ENCODE measurements around the gene PRKAB2.
"Not testable (repeated sequence)": the region's sequence is repeated elsewhere in the genome, so short reads cannot be mapped to it uniquely, and the experiment has no call there.

Gene PRKAB2

GRCh38 chr1:147111381-147112130, 60.7 kb downstream of the PRKAB2 start:
- H3K9ac ChIP-seq = no peak overlapping the region
- H3K36me3 ChIP-seq = no peaks in the 10 kb centered on the region
- no peak overlapping the region for H3K27ac ChIP-seq
- H3K4me2 ChIP-seq = no peak overlapping the region
- no peak for TF ChIP-seq Cebpa-rat (IDR thresholded peaks at IDR 0.05)
- H3K4me3 ChIP-seq = no peak overlapping the region
- 0 out of 2 replicates have a peak, but pooled peaks cover 4% of the 10 kb centered on the region for H3K4me1 ChIP-seq
- H3K27me3 ChIP-seq = no peaks in the 10 kb centered on the region
- no peaks in the 10 kb centered on the region for H3K9me3 ChIP-seq
- no peaks in the 10 kb centered on the region for H4K20me1 ChIP-seq

- Histone ChIP-seq H3K4me3 (no peak overlapping the region), H3K36me3 (no peaks in the 10 kb centered on the region), H3K4me2 (no peak overlapping the region), H3K9ac (no peak overlapping the region), H3K27me3 (no peaks in the 10 kb centered on the region), H3K9me3 (no peaks in the 10 kb centered on the region), H4K20me1 (no peaks in the 10 kb centered on the region), H3K4me1 (0 out of 2 replicates have a peak, but pooled peaks cover 4% of the 10 kb centered on the region), H3K27ac (no peak overlapping the region)
- no peak for TF ChIP-seq Cebpa-rat (IDR thresholded peaks at IDR 0.05)
Measured at GRCh38 chr1:147110872-147111271, 61.4 kb downstream of the PRKAB2 start.

- Histone ChIP-seq H3K4me1 (0 out of 2 replicates have a peak, but pooled peaks cover 4% of the 10 kb centered on the region), H3K27me3 (no peaks in the 10 kb centered on the region), H4K20me1 (no peaks in the 10 kb centered on the region), H3K9ac (no peak overlapping the region), H3K27ac (no peak overlapping the region), H3K9me3 (no peaks in the 10 kb centered on the region), H3K4me2 (no peak overlapping the region), H3K36me3 (no peaks in the 10 kb centered on the region), H3K4me3 (no peak overlapping the region)
- TF ChIP-seq Cebpa-rat (IDR thresholded peaks at IDR 0.05) = no peak
Measured at GRCh38 chr1:147110434-147110833, 61.8 kb downstream of the PRKAB2 start.

GRCh38 chr1:147109762-147110161, 62.5 kb downstream of the PRKAB2 start:
- no peak for TF ChIP-seq Cebpa-rat (IDR thresholded peaks at IDR 0.05)
- Histone ChIP-seq H3K27ac (no peak overlapping the region), H3K36me3 (no peaks in the 10 kb centered on the region), H4K20me1 (no peaks in the 10 kb centered on the region), H3K9ac (no peak overlapping the region), H3K27me3 (no peaks in the 10 kb centered on the region), H3K4me3 (no peak overlapping the region), H3K4me2 (no peak overlapping the region), H3K4me1 (0 out of 2 replicates have a peak, but pooled peaks cover 4% of the 10 kb centered on the region), H3K9me3 (no peaks in the 10 kb centered on the region)

- 0 out of 2 replicates have a peak, but pooled peaks cover 4% of the 10 kb centered on the region for H3K4me1 ChIP-seq
- no peaks in the 10 kb centered on the region for H4K20me1 ChIP-seq
- H3K27ac ChIP-seq = no peak overlapping the region
- H3K4me3 ChIP-seq = no peak overlapping the region
- no peak for TF ChIP-seq Cebpa-rat (IDR thresholded peaks at IDR 0.05)
- no peak overlapping the region for H3K9ac ChIP-seq
- no peak overlapping the region for H3K4me2 ChIP-seq
- H3K27me3 ChIP-seq = no peaks in the 10 kb centered on the region
- no peaks in the 10 kb centered on the region for H3K36me3 ChIP-seq
- H3K9me3 ChIP-seq = no peaks in the 10 kb centered on the region
Measured at GRCh38 chr1:147109041-147109440, 63.2 kb downstream of the PRKAB2 start.

- not testable (repeated sequence) for H4K20me1 ChIP-seq, H3K27me3 ChIP-seq, H3K27ac ChIP-seq, H3K9ac ChIP-seq, H3K4me2 ChIP-seq, H3K4me3 ChIP-seq, H3K9me3 ChIP-seq, H3K36me3 ChIP-seq
- H3K4me1 ChIP-seq = peaks cover 16% of the 10 kb centered on the region
Measured at GRCh38 chr1:147106407-147106881, 65.8 kb downstream of the PRKAB2 start.

- no peaks in the 10 kb centered on the region for H4K20me1 ChIP-seq
- no peak overlapping the region for H3K4me2 ChIP-seq
- no peak for TF ChIP-seq Cebpa-rat (IDR thresholded peaks at IDR 0.05)
- no peak overlapping the region for H3K9ac ChIP-seq
- H3K27ac ChIP-seq = no peak overlapping the region
- H3K36me3 ChIP-seq = no peaks in the 10 kb centered on the region
- H3K9me3 ChIP-seq = no peaks in the 10 kb centered on the region
- H3K27me3 ChIP-seq = no peaks in the 10 kb centered on the region
- peaks cover 16% of the 10 kb centered on the region for H3K4me1 ChIP-seq
- H3K4me3 ChIP-seq = no peak overlapping the region
Measured at GRCh38 chr1:147105909-147106308, 66.4 kb downstream of the PRKAB2 start.
